ENCODE data around the gene ACAD11. TPM values are rescaled to one million over a fixed set of nuclear protein-coding genes. Genes with fewer than 3 reads are reported as not detected.

The ACAD11 gene
- total and polyA plus RNA-seq, 2 experiments from 2014 or later: 31.7 to 40.1 TPM

DNA sequence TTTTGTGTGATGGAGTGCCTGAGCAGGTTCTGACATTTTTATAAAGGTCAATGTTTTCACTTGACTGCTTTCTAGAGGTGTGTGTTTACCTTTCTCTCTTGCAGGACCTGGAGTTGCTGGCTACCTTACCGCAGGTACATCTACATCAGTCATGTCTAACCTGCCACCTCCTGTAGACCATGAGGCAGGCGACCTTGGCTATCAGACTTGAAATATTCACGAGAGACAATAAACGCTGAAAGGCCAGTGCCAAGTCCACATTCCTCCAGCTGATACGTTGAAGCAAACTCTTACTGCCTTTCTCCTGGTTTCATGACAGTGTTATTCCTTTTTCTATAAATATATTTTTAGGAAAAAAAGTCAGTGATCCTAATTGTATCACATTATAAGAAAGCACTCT is 121.5 kb downstream of the ACAD11 start:
- H3K27ac ChIP-seq: no peak overlapping the region
- TF ChIP-seq, protein P1, sequence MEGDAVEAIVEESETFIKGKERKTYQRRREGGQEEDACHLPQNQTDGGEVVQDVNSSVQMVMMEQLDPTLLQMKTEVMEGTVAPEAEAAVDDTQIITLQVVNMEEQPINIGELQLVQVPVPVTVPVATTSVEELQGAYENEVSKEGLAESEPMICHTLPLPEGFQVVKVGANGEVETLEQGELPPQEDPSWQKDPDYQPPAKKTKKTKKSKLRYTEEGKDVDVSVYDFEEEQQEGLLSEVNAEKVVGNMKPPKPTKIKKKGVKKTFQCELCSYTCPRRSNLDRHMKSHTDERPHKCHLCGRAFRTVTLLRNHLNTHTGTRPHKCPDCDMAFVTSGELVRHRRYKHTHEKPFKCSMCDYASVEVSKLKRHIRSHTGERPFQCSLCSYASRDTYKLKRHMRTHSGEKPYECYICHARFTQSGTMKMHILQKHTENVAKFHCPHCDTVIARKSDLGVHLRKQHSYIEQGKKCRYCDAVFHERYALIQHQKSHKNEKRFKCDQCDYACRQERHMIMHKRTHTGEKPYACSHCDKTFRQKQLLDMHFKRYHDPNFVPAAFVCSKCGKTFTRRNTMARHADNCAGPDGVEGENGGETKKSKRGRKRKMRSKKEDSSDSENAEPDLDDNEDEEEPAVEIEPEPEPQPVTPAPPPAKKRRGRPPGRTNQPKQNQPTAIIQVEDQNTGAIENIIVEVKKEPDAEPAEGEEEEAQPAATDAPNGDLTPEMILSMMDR (IDR thresholded peaks at IDR 0.05; ENCODE audit: low read depth, low read length): no peak
- no peak for DNase-seq (ENCODE audit: low read depth in 1 of 2, low spot score in 1 of 2)
- H3K4me3 ChIP-seq: no peak overlapping the region
- H3K4me1 ChIP-seq (ENCODE audit: low read depth): no peaks in the 10 kb centered on the region
- H3K9me3 ChIP-seq (ENCODE audit: low read depth): no peaks in the 10 kb centered on the region
- no peaks in the 10 kb centered on the region for H3K27me3 ChIP-seq
- H3K36me3 ChIP-seq: peaks cover 45% of the 10 kb centered on the region

DNA sequence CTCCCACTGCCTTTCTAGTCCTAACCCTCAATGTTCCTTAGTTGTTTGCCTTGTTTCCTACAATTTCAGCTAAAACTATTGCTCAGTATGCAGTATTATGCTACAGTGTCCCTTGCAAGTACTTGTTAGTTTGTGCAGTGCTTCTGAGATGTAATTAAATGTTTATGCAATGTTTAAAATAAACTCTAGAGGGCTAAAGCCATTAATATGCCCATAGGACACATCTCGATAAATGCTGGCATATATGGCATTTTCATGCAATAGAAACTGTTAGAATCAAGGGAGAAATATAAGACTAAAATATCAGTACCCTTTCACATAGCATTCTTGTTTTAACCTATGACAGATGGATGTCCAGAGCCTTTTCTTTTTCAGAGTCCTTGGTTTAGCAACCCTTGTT is 122.3 kb downstream of the ACAD11 start:
- H3K36me3 ChIP-seq: peaks cover 45% of the 10 kb centered on the region

DNA sequence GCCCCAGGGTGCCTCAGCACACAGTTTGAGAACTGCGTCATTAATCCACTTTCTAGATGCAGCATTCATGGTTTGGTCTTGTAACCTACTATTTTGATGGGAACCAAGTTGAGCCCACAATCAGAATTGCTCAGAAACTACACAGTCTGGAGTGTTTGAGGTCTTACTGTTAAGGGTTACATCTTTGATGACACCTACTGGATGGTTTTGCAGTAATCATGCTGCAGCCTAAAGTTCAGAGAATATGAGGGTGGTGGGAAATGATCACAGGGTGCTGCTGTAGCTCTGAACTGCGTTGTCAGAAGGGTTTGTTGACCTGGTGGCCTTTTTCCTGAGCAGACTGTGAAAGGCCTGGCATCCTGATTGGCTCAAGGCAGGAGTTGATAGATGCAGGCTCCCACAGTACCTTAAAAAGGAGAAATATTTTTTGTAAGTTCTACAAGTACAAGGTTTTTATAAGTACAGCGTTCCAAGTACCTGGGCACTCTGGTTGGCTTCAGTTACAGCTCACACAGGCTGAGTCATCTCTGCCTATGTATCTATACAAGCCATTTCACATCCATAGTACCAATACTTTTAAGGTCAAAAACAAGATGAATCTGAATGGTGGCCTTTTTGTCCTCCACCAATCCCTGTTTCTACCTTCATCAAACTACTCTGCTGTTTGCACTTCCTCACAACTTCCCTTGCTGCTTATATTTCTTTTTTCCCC is 123.0 kb downstream of the ACAD11 start:
- peaks cover 45% of the 10 kb centered on the region for H3K36me3 ChIP-seq
- TF ChIP-seq, protein P1 (IDR thresholded peaks at IDR 0.05; ENCODE audit: low read depth, low read length): no peak
- H3K4me3 ChIP-seq: no peak overlapping the region
- H3K4me1 ChIP-seq (ENCODE audit: low read depth): no peaks in the 10 kb centered on the region
- H3K27ac ChIP-seq: no peak overlapping the region
- no peaks in the 10 kb centered on the region for H3K27me3 ChIP-seq
- no peak for DNase-seq (ENCODE audit: low read depth in 1 of 2, low spot score in 1 of 2)
- no peaks in the 10 kb centered on the region for H3K9me3 ChIP-seq (ENCODE audit: low read depth)

More for the DNA sequence above, 122.3 kb downstream of the ACAD11 start:
- Histone ChIP-seq H3K4me1 (ENCODE audit: low read depth) (no peaks in the 10 kb centered on the region), H3K4me3 (no peak overlapping the region), H3K9me3 (ENCODE audit: low read depth) (no peaks in the 10 kb centered on the region), H3K27ac (no peak overlapping the region), H3K27me3 (no peaks in the 10 kb centered on the region)
- no peak for DNase-seq (ENCODE audit: low read depth in 1 of 2, low spot score in 1 of 2)
- TF ChIP-seq, protein P1 (IDR thresholded peaks at IDR 0.05; ENCODE audit: low read depth, low read length): peak; percentile 7

DNA sequence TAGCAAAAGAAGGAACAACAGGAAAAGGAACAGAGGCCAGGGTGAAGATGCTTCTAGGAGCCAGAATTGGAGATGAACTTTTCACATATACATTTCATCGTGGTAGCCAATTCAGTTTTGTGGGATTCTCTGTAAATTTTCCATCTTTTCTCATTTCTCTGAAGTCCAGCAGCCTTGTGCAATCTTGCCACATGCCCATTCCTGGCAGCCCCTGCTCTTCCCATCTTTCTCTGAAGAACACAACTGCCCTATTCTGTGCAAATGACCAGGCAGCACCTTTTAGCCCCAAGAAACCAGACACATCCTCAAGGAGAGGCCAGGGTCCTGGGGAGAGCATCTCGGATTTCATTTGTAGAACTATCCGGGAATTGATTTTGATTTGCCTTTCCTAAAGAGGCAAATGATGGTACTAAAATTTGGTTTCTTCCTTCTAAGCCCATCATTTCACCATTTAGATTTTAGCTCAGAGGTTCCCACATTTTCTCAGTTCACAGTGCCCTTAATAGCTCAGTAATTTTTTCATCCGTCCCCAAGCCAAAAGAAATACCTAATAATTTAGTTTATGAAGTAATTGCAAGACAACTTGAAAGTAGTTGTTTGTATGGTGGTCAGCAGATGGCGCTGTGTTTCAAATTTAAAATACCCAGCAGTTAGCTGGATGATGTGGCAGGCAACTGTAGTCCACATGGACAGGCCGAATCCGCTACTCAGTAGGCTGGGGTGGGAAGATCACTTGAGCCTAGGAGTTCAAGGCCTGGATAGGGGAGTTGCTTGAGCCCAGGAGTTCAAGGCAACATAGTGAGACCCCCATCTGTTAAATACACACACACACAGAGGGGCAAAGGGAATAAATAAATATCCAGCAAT is 123.8 kb downstream of the ACAD11 start:
- no peaks in the 10 kb centered on the region for H3K9me3 ChIP-seq (ENCODE audit: low read depth)
- peak; percentile 73 to 91 for DNase-seq (ENCODE audit: low read depth in 1 of 2, low spot score in 1 of 2)
- peaks cover 51% of the 10 kb centered on the region for H3K36me3 ChIP-seq
- no peak overlapping the region for H3K4me3 ChIP-seq
- H3K27ac ChIP-seq: peak overlapping the region; percentile 25
- TF ChIP-seq, protein P1 (IDR thresholded peaks at IDR 0.05; ENCODE audit: low read depth, low read length): peak; percentile 55
- no peaks in the 10 kb centered on the region for H3K4me1 ChIP-seq (ENCODE audit: low read depth)
- H3K27me3 ChIP-seq: no peaks in the 10 kb centered on the region

DNA sequence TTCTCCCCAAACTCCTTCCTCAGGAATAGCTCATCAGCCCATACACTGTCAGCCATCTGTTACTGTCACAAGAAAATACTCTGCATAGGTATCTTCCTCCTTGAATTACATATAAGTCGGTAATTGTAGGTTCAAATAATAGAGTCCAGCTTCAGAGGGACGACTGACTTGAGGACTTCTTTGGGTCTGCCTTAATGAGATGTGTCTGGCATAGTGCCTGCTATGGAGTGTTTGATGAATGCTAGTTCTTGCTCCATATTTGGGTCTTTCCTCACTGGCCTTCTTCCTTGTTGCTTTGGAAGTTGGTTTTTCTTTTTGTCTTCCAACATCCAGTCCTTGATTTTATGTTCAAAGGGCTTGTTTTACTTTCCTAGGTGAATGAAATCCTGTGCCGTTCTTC is 129.0 kb downstream of the ACAD11 start:
- H3K27ac ChIP-seq: no peak overlapping the region
- DNase-seq (ENCODE audit: low read depth in 1 of 2, low spot score in 1 of 2): no peak
- H3K4me3 ChIP-seq: no peak overlapping the region
- TF ChIP-seq, protein P1 (IDR thresholded peaks at IDR 0.05; ENCODE audit: low read depth, low read length): no peak
- H3K4me1 ChIP-seq (ENCODE audit: low read depth): no peaks in the 10 kb centered on the region
- H3K9me3 ChIP-seq (ENCODE audit: low read depth): no peaks in the 10 kb centered on the region
- H3K27me3 ChIP-seq: no peaks in the 10 kb centered on the region
- H3K36me3 ChIP-seq: peaks cover 62% of the 10 kb centered on the region

Measured in cardiac muscle cell (in vitro differentiated cells and primary cell).